HL-60 (cell line): Measurements from ENCODE around the gene HES4.
A peak's percentile ranks its signal among the peaks of the same experiment; 100 is the strongest.

ENCODE experiments used
- DNase-seq, 2 experiments: peaks; one replicate each; pipeline ENCODE4 v3.0.0-alpha.2; 2010 to 2020; ENCODE audit warnings: low read depth in 1 of 2, low spot score in 1 of 2
- H3K27ac ChIP-seq: fragments of 250-450 bp; sonication (Bioruptor Pico); replicated peaks from 2 replicates; pipeline ENCODE4 v1.5.1; 2020; ENCODE audit warnings: mild to moderate bottlenecking, moderate library complexity
- H3K27me3 ChIP-seq: fragments of 250-450 bp; sonication (Bioruptor Pico); 2 replicates; pipeline ENCODE4 v1.5.1; 2021; ENCODE audit warnings: mild to moderate bottlenecking, moderate library complexity; ENCODE audit not compliant: insufficient read depth, poor library complexity, severe bottlenecking
- H3K4me3 ChIP-seq: replicated peaks from 2 replicates; pipeline ENCODE4 v1.5.1; 2011; ENCODE audit warnings: mild to moderate bottlenecking, control low read depth, low read length; ENCODE audit not compliant: insufficient read depth
- CTCF ChIP-seq: IDR thresholded peaks from one replicate; pipeline ENCODE4 v1.5.1; 2011; ENCODE audit warnings: low read length, control low read depth, inconsistent platforms; ENCODE audit not compliant: insufficient read depth
- GABPA ChIP-seq: IDR thresholded peaks from 2 replicates; pipeline ENCODE4 v1.6.1; 2012; ENCODE audit warnings: low read depth
- POLR2AphosphoS5 ChIP-seq: IDR thresholded peaks from 2 replicates; pipeline ENCODE4 v1.6.1; 2012; ENCODE audit warnings: low read depth
- REST ChIP-seq: IDR thresholded peaks from 2 replicates; pipeline ENCODE4 v1.6.1; 2012; ENCODE audit warnings: low read depth; ENCODE audit not compliant: insufficient replicate concordance
- SPI1 ChIP-seq: IDR thresholded peaks from 2 replicates; pipeline ENCODE4 v1.6.1; 2012; ENCODE audit warnings: low read depth, mild to moderate bottlenecking, borderline replicate concordance

The HES4 gene

GRCh38 chr1:1040004-1040991 is 40.4 kb upstream of the HES4 start:
- DNase-seq, result peak; percentile 57 to 84
- H3K27ac ChIP-seq, result no peak overlapping the region
- H3K4me3 ChIP-seq, result peak overlapping the region; percentile 34
- TF ChIP-seq SPI1 (no peak), GABPA (no peak), CTCF (no peak), REST (no peak), POLR2AphosphoS5 (no peak)
- H3K27me3 ChIP-seq, result peaks cover 11% of the 10 kb centered on the region

- Histone ChIP-seq H3K27ac (no peak overlapping the region), H3K4me3 (peak overlapping the region; percentile 34), H3K27me3 (peaks cover 18% of the 10 kb centered on the region)
- peak in 1 of 2 experiments; percentile 57 for DNase-seq
- TF ChIP-seq POLR2AphosphoS5 (no peak), REST (no peak), GABPA (no peak), SPI1 (no peak), CTCF (no peak)
These were observed 39.4 kb upstream of the HES4 start for GRCh38 chr1:1039145-1039910.

GRCh38 chr1:1038694-1039093 is 38.8 kb upstream of the HES4 start:
- H3K4me3 ChIP-seq, result no peak overlapping the region
- peak in 1 of 2 experiments; percentile 59 for DNase-seq
- no peak overlapping the region for H3K27ac ChIP-seq
- TF ChIP-seq SPI1 (peak; percentile 50; the same call in 1 of the 2 replicates), CTCF (no peak)
- peaks cover 23% of the 10 kb centered on the region for H3K27me3 ChIP-seq
